ENCODE measurements around the gene AGPAT3.

DNA sequence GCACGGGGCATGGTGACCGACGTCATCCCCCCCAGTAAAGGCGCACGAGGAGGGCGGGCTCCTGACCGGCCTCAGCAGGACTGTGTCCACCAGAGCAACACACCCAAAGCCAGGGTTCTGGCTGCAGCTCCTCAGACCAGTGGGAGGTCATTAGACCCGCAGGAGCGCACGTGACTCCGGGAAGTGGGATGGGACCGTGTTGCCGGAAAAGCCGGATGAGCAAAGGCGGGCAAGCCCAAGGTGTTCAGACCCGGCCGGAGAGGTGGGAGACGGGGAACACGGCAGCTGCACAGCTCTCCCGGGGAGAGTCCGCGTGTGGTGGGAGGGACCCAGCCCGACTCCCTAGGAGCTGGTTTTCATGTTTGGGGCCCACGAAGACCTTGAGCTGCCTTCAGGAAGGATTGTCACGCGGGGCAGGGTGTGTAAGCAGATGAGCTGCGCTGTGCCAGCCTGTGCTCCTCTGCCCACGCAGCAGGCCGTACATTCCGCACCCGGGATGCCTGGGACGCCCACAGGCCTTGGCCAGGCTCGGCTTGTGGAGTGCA, 126.5 kb downstream of the AGPAT3 start:
- TF ChIP-seq CTCF (IDR thresholded peaks at IDR 0.05; ENCODE audit: low read depth, low read length, poor library complexity, severe bottlenecking): no peak
- TF ChIP-seq EZH2phosphoT487 (IDR thresholded peaks at IDR 0.05; ENCODE audit: borderline replicate concordance, low read length): no peak
